ENCODE data around the gene FBLIM1. TPM values are rescaled to one million over a fixed set of nuclear protein-coding genes. Genes with fewer than 3 reads are reported as not detected.

The FBLIM1 gene
- total RNA-seq, 1 experiment from 2014 or later = not detected

DNA sequence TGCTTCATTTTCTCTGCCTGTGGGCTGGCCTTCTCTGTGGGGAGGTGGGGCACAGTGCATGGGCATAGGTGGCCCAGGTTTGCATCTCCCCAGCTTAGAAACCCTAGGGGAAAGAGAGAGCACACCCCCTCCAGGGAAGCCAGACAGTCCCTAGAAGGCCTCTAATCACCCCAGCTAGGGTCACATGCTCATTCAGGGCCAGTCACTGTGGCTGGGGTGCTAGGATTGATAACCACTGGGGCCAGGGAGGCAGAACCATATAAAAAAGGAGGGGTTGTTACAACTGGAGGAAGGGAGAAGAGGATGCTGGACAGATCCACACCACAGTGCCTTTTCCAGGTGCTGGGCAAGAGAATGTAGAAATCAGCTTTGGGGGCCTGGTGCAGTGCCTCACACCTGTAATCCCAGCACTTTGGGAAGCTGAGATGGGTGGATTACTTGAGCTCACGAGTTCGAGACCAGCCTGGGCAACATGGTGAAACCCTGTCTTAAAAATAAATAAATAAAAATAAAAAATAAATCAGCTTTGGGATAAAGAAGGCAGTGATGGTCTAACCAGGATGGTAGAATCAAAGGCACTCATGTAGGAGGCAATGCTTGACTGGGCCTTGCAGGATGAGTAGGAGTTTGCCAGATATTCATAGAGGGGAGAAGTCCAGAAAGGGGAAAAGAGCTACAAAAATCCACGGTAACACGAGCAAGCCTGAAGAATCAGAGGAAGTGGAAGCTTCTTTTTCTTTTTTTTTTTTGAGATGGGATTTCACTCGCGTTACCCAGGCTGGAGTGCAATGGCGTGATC is 19.5 kb downstream of the FBLIM1 start:
- Histone ChIP-seq H3K9me3 (ENCODE audit: low read length) (no peaks in the 10 kb centered on the region), H3K36me3 (ENCODE audit: insufficient read depth, low read length) (no peaks in the 10 kb centered on the region), H2AFZ (ENCODE audit: low read length) (no peak overlapping the region), H4K20me1 (ENCODE audit: insufficient read depth, low read depth, low read length) (no peaks in the 10 kb centered on the region), H3K4me3 (ENCODE audit: low read length) (no peak overlapping the region), H3K27ac (ENCODE audit: low read length) (no peak overlapping the region), H3K27me3 (ENCODE audit: low read length) (no peaks in the 10 kb centered on the region), H3K9ac (ENCODE audit: low read length) (no peak overlapping the region), H3K4me2 (ENCODE audit: low read depth, low read length, poor library complexity, severe bottlenecking) (no peak overlapping the region), H3K79me2 (ENCODE audit: low read length) (no peaks in the 10 kb centered on the region), H3K4me1 (ENCODE audit: low read length) (no peaks in the 10 kb centered on the region), H3K9me2 (replicated peaks; ENCODE audit: insufficient read depth, low read length) (no peaks in the 10 kb centered on the region)
- DNase-seq = peak; percentile 37

GRCh38 chr1:15785683-15786082 is 27.1 kb downstream of the FBLIM1 start:
- Histone ChIP-seq H3K4me2 (ENCODE audit: low read depth, low read length, poor library complexity, severe bottlenecking) (no peak overlapping the region), H3K36me3 (ENCODE audit: insufficient read depth, low read length) (no peaks in the 10 kb centered on the region), H3K27me3 (ENCODE audit: low read length) (no peaks in the 10 kb centered on the region), H3K4me1 (ENCODE audit: low read length) (peaks cover 5% of the 10 kb centered on the region; the same call in 1 of the 2 replicates), H3K4me3 (ENCODE audit: low read length) (no peak overlapping the region), H3K9ac (ENCODE audit: low read length) (no peak overlapping the region), H2AFZ (ENCODE audit: low read length) (no peak overlapping the region), H3K79me2 (ENCODE audit: low read length) (no peaks in the 10 kb centered on the region), H4K20me1 (ENCODE audit: insufficient read depth, low read depth, low read length) (no peaks in the 10 kb centered on the region), H3K9me3 (ENCODE audit: low read length) (no peaks in the 10 kb centered on the region), H3K9me2 (replicated peaks; ENCODE audit: insufficient read depth, low read length) (no peaks in the 10 kb centered on the region), H3K27ac (ENCODE audit: low read length) (no peak overlapping the region)
- DNase-seq = peak; percentile 21

DNA sequence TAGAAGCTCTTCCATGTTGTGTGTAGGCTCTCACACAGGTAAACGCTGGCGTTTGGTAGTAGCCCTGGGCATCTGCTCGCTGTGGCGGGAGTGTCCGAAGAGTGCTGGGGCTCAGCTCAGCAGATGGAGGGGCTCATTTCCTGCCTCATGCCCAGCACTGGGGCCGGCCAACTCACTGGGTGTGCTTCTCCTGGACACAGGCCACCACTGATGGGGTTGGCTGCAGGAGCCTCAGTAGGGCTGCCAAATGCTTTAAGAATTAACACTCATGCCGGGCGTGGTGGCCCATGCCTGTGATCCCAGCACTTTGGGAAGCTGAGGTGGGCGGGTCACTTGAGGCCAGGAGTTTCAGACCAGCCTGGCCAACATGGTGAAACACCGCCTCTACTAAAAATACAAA is 28.0 kb downstream of the FBLIM1 start:
- no peak overlapping the region for H2AFZ ChIP-seq (ENCODE audit: low read length)
- no peaks in the 10 kb centered on the region for H3K79me2 ChIP-seq (ENCODE audit: low read length)
- H3K9ac ChIP-seq (ENCODE audit: low read length) = no peak overlapping the region
- no peak overlapping the region for H3K4me2 ChIP-seq (ENCODE audit: low read depth, low read length, poor library complexity, severe bottlenecking)
- no peaks in the 10 kb centered on the region for H3K36me3 ChIP-seq (ENCODE audit: insufficient read depth, low read length)
- no peaks in the 10 kb centered on the region for H4K20me1 ChIP-seq (ENCODE audit: insufficient read depth, low read depth, low read length)
- no peaks in the 10 kb centered on the region for H3K27me3 ChIP-seq (ENCODE audit: low read length)
- peaks cover 5% of the 10 kb centered on the region; the same call in 1 of the 2 replicates for H3K4me1 ChIP-seq (ENCODE audit: low read length)
- no peak overlapping the region for H3K4me3 ChIP-seq (ENCODE audit: low read length)
- H3K9me3 ChIP-seq (ENCODE audit: low read length) = no peaks in the 10 kb centered on the region
- no peak overlapping the region for H3K27ac ChIP-seq (ENCODE audit: low read length)
- H3K9me2 ChIP-seq (replicated peaks; ENCODE audit: insufficient read depth, low read length) = no peaks in the 10 kb centered on the region
- DNase-seq = no peak

- Histone ChIP-seq H2AFZ (ENCODE audit: low read length) (no peak overlapping the region), H3K9ac (ENCODE audit: low read length) (no peak overlapping the region)
Measured at GRCh38 chr1:15788624-15789301, 30.2 kb downstream of the FBLIM1 start.

GRCh38 chr1:15796086-15796462 is 37.5 kb downstream of the FBLIM1 start:
- Histone ChIP-seq H3K36me3 (ENCODE audit: insufficient read depth, low read length) (no peaks in the 10 kb centered on the region), H3K27me3 (ENCODE audit: low read length) (no peaks in the 10 kb centered on the region), H3K9me3 (ENCODE audit: low read length) (no peaks in the 10 kb centered on the region), H3K79me2 (ENCODE audit: low read length) (no peaks in the 10 kb centered on the region), H2AFZ (ENCODE audit: low read length) (no peak overlapping the region), H3K27ac (ENCODE audit: low read length) (no peak overlapping the region), H3K9ac (ENCODE audit: low read length) (no peak overlapping the region), H3K4me1 (ENCODE audit: low read length) (no peaks in the 10 kb centered on the region), H3K4me3 (ENCODE audit: low read length) (no peak overlapping the region), H4K20me1 (ENCODE audit: insufficient read depth, low read depth, low read length) (no peaks in the 10 kb centered on the region), H3K9me2 (replicated peaks; ENCODE audit: insufficient read depth, low read length) (no peaks in the 10 kb centered on the region), H3K4me2 (ENCODE audit: low read depth, low read length, poor library complexity, severe bottlenecking) (no peak overlapping the region)
- DNase-seq = no peak

More at GRCh38 chr1:15788624-15789301, 30.2 kb downstream of the FBLIM1 start:
- no peak overlapping the region for H3K27ac ChIP-seq (ENCODE audit: low read length)
- H3K4me2 ChIP-seq (ENCODE audit: low read depth, low read length, poor library complexity, severe bottlenecking) = no peak overlapping the region
- H3K9me2 ChIP-seq (replicated peaks; ENCODE audit: insufficient read depth, low read length) = no peaks in the 10 kb centered on the region
- no peaks in the 10 kb centered on the region for H4K20me1 ChIP-seq (ENCODE audit: insufficient read depth, low read depth, low read length)
- H3K9me3 ChIP-seq (ENCODE audit: low read length) = no peaks in the 10 kb centered on the region
- H3K27me3 ChIP-seq (ENCODE audit: low read length) = no peaks in the 10 kb centered on the region
- H3K4me1 ChIP-seq (ENCODE audit: low read length) = peaks cover 5% of the 10 kb centered on the region; the same call in 1 of the 2 replicates
- no peak overlapping the region for H3K4me3 ChIP-seq (ENCODE audit: low read length)
- no peaks in the 10 kb centered on the region for H3K79me2 ChIP-seq (ENCODE audit: low read length)
- no peaks in the 10 kb centered on the region for H3K36me3 ChIP-seq (ENCODE audit: insufficient read depth, low read length)
- DNase-seq = peak; percentile 46

DNA sequence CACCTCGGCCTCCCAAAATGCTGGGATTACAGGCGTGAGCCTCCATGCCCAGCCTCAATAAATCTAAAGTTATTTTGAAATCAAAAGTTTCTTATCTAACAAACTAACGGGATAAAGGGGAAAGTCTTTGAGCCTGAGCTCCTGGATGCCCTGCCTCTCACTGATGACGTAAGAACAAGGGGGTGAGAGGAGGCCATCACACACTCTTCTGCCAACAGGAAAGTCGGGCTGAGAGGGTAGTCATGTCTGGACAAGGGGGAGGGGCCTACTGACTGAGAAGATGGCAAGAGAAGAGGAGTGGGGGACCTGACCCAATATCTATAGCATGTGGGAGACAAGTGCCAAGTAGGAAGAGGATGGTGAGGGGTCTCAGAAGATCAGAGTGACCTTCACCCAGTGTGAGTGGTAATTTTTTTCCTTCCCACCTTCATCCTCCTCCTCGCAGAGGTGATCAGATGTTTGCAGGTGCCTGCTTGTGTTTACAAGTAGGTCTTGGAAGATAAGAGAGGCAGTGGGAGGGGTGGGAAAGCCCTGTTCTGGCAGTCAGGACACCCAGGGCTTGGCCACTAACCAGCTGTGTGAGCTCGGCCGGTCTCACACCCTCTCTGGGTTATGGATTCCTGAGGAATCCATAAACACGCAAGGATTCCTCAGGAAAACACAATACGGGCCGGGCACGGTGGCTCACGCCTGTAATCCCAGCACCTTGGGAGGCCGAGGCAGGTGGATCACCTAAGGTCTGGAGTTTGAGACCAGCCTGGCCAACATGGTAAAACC is 39.2 kb downstream of the FBLIM1 start:
- Histone ChIP-seq H2AFZ (ENCODE audit: low read length) (no peak overlapping the region), H3K4me3 (ENCODE audit: low read length) (no peak overlapping the region), H3K9me2 (replicated peaks; ENCODE audit: insufficient read depth, low read length) (no peaks in the 10 kb centered on the region), H3K27me3 (ENCODE audit: low read length) (no peaks in the 10 kb centered on the region), H3K79me2 (ENCODE audit: low read length) (no peaks in the 10 kb centered on the region), H3K4me1 (ENCODE audit: low read length) (no peaks in the 10 kb centered on the region), H3K4me2 (ENCODE audit: low read depth, low read length, poor library complexity, severe bottlenecking) (no peak overlapping the region), H4K20me1 (ENCODE audit: insufficient read depth, low read depth, low read length) (no peaks in the 10 kb centered on the region), H3K9ac (ENCODE audit: low read length) (no peak overlapping the region), H3K27ac (ENCODE audit: low read length) (no peak overlapping the region), H3K36me3 (ENCODE audit: insufficient read depth, low read length) (no peaks in the 10 kb centered on the region), H3K9me3 (ENCODE audit: low read length) (no peaks in the 10 kb centered on the region)
- DNase-seq = no peak

DNA sequence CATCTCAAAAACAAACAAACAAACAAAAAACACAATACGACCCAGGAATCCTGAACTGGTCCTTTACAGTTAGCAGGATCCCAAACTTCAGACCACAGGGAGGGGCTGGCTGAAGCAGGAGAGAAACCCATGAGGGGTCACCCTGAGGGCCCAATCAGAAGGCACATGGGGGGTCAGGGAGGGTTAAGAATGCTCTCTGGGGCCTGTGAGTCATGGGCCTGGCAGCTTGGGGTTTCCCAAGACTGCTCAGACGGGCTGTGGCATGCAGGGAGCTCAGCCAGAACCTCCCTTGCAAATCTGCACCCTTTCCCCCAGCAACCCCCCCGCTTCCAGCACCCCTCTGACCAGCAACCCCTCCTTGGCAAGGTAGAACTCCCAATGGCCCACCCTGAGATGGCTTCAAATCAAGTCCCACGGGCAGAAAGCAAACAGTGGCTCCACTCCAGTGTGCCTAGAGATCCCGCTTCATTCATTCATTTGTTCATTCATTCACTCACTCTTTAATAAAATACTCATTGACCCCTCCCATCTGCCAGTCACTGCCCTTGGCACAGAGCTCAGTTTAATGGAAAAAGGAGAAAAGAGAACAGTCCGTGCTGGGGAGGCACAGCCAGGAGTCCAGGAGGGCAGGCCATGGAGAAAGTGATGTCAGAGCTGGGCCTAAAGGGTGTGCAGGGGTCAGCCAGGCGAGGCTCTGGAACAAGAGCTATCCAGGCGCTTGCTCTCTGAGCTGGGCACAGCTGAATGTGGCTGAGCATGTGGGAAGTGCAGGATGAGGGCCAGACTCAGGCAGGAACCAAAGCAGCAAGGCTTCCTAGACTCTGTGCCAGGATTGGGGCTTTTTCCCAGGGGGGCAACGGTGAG is 40.6 kb downstream of the FBLIM1 start:
- Histone ChIP-seq H3K36me3 (ENCODE audit: insufficient read depth, low read length) (no peaks in the 10 kb centered on the region), H3K9ac (ENCODE audit: low read length) (no peak overlapping the region), H3K27ac (ENCODE audit: low read length) (no peak overlapping the region), H4K20me1 (ENCODE audit: insufficient read depth, low read depth, low read length) (no peaks in the 10 kb centered on the region), H2AFZ (ENCODE audit: low read length) (no peak overlapping the region), H3K4me1 (ENCODE audit: low read length) (no peaks in the 10 kb centered on the region), H3K4me3 (ENCODE audit: low read length) (no peak overlapping the region), H3K27me3 (ENCODE audit: low read length) (no peaks in the 10 kb centered on the region), H3K9me3 (ENCODE audit: low read length) (no peaks in the 10 kb centered on the region), H3K4me2 (ENCODE audit: low read depth, low read length, poor library complexity, severe bottlenecking) (no peak overlapping the region), H3K9me2 (replicated peaks; ENCODE audit: insufficient read depth, low read length) (no peaks in the 10 kb centered on the region), H3K79me2 (ENCODE audit: low read length) (no peaks in the 10 kb centered on the region)
- DNase-seq = no peak
